ENCODE results near the gene MMP13.

GRCh38 chr11:102935514-102935913 lies 20.0 kb downstream of the MMP13 start:
- TF ChIP-seq USF2 (IDR thresholded peaks at IDR 0.05; ENCODE audit: low read depth, low read length) (no peak), POLR2A (IDR thresholded peaks at IDR 0.05; ENCODE audit: low read depth, low read length) (no peak)
